Measurements from ENCODE around the gene TRPM6.

DNA sequence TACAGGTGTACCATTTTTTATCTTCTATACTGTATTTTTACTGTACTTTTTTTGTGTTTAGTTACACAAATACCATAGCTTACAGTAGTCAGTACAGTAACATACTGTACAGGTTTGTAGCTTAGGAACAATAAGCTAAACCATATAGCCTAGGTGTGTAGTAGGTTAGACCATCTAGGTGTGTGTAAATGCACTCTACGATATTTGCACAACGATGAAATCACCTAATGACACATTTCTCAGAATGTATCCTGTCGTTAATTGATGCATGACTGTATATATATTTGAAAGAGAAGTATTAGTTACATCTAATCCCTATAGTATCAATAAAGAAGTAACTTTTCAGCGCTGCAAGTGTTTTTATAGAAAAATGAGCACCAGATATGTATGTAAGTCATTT, 138.8 kb downstream of the TRPM6 start:
- TF ChIP-seq POLR2AphosphoS5 (IDR thresholded peaks at IDR 0.05) = no peak
- TF ChIP-seq, protein P1, sequence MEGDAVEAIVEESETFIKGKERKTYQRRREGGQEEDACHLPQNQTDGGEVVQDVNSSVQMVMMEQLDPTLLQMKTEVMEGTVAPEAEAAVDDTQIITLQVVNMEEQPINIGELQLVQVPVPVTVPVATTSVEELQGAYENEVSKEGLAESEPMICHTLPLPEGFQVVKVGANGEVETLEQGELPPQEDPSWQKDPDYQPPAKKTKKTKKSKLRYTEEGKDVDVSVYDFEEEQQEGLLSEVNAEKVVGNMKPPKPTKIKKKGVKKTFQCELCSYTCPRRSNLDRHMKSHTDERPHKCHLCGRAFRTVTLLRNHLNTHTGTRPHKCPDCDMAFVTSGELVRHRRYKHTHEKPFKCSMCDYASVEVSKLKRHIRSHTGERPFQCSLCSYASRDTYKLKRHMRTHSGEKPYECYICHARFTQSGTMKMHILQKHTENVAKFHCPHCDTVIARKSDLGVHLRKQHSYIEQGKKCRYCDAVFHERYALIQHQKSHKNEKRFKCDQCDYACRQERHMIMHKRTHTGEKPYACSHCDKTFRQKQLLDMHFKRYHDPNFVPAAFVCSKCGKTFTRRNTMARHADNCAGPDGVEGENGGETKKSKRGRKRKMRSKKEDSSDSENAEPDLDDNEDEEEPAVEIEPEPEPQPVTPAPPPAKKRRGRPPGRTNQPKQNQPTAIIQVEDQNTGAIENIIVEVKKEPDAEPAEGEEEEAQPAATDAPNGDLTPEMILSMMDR (IDR thresholded peaks at IDR 0.05 in 8 of 11, conservative IDR thresholded peaks at IDR 0.05 in 3 of 11) = no peak

Data from spleen (tissue), 7 donors.